SK-N-SH (cell line): Measurements from ENCODE around the gene FKRP.

Experiments used
- CTCF ChIP-seq: fragments of 200-600 bp; sonication (generic); IDR thresholded peaks from 2 replicates; pipeline ENCODE4 v1.6.1; 2017; ENCODE audit warnings: antibody characterized with exemption, mild to moderate bottlenecking, moderate library complexity
- FOXJ3 ChIP-seq: sonication (generic); formaldehyde crosslinking; IDR thresholded peaks from 2 replicates; pipeline ENCODE4 v1.5.1; 2020; ENCODE audit warnings: mild to moderate bottlenecking, missing genetic modification reagents
- FOXM1 ChIP-seq: IDR thresholded peaks from 2 replicates; pipeline ENCODE4 v1.4.0; 2012; ENCODE audit warnings: low read depth, mild to moderate bottlenecking
- MAX ChIP-seq: IDR thresholded peaks from 2 replicates; pipeline ENCODE4 v1.4.0; 2012; ENCODE audit warnings: low read depth
- NFIC ChIP-seq: IDR thresholded peaks from 2 replicates; pipeline ENCODE4 v1.4.0; 2012; ENCODE audit warnings: borderline replicate concordance
- PBX3 ChIP-seq: IDR thresholded peaks from 2 replicates; pipeline ENCODE4; 2012
- REST ChIP-seq: IDR thresholded peaks from 2 replicates; pipeline ENCODE4 v1.6.1; 2012; ENCODE audit warnings: mild to moderate bottlenecking, low read depth, low read length, moderate library complexity
- SIN3A ChIP-seq: IDR thresholded peaks from 2 replicates; pipeline ENCODE4 v1.6.1; 2012; ENCODE audit warnings: low read depth, mild to moderate bottlenecking, low read length, moderate library complexity, borderline replicate concordance

DNA sequence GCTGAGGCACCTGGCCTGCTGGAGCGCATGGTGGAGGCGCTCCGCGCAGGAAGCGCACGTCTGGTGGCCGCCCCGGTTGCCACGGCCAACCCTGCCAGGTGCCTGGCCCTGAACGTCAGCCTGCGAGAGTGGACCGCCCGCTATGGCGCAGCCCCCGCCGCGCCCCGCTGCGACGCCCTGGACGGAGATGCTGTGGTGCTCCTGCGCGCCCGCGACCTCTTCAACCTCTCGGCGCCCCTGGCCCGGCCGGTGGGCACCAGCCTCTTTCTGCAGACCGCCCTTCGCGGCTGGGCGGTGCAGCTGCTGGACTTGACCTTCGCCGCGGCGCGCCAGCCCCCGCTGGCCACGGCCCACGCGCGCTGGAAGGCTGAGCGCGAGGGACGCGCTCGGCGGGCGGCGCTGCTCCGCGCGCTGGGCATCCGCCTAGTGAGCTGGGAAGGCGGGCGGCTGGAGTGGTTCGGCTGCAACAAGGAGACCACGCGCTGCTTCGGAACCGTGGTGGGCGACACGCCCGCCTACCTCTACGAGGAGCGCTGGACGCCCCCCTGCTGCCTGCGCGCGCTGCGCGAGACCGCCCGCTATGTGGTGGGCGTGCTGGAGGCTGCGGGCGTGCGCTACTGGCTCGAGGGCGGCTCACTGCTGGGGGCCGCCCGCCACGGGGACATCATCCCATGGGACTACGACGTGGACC is 10.1 kb downstream of the FKRP start:
- TF ChIP-seq FOXM1 (no peak), CTCF (no peak), PBX3 (no peak), NFIC (no peak), FOXJ3 (no peak), REST (no peak), MAX (no peak), SIN3A (no peak)
